Ovary (tissue), 3 donors: ENCODE results near the gene DPYSL4.

Experiments used
- POLR2A ChIP-seq: fragments of 450-650 bp; IDR thresholded peaks from one replicate; pipeline ENCODE4 v1.6.1; 2017; ENCODE audit warnings: antibody characterized with exemption, mild to moderate bottlenecking, moderate library complexity
- TF ChIP-seq, protein P1 (sequence below), 3 donors: fragments of 450-650 bp in 2 of 3; fragments of 200-600 bp in 1 of 3; IDR thresholded peaks; one replicate each; pipeline versions ENCODE4 v1.5.1 to v1.8.0; 2016 to 2022; ENCODE audit warnings: antibody characterized with exemption in 3 of 3, mild to moderate bottlenecking in 1 of 3
- donor health status: DM: no; HTN: no; CAD: no.

DNA sequence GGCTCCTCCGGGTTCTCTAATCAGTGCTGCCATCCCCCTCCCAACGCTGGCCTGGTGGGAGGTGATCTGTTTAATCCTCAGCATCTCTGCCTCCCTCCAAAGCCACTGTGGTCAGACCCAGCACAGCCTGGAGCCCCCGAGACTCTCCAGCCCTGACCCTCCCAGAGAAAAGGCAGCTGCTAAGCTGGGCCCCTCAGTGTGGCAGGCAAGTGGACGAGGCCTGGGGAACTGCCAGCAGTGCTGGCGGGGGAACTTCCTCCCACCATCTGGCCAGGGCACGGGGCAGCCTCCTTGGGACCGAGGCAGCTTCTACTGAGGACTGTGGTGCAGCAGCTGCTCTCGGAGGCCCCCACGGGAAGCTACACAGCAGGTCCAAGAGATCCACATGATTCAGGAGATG is 51.1 kb downstream of the DPYSL4 start:
- TF ChIP-seq, protein P1, sequence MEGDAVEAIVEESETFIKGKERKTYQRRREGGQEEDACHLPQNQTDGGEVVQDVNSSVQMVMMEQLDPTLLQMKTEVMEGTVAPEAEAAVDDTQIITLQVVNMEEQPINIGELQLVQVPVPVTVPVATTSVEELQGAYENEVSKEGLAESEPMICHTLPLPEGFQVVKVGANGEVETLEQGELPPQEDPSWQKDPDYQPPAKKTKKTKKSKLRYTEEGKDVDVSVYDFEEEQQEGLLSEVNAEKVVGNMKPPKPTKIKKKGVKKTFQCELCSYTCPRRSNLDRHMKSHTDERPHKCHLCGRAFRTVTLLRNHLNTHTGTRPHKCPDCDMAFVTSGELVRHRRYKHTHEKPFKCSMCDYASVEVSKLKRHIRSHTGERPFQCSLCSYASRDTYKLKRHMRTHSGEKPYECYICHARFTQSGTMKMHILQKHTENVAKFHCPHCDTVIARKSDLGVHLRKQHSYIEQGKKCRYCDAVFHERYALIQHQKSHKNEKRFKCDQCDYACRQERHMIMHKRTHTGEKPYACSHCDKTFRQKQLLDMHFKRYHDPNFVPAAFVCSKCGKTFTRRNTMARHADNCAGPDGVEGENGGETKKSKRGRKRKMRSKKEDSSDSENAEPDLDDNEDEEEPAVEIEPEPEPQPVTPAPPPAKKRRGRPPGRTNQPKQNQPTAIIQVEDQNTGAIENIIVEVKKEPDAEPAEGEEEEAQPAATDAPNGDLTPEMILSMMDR (IDR thresholded peaks at IDR 0.05): no peak
- TF ChIP-seq POLR2A: no peak
